ENCODE data around the gene B3GNT5. TPM values are rescaled to one million over a fixed set of nuclear protein-coding genes. Genes with fewer than 3 reads are reported as not detected.
A peak's percentile ranks its signal among the peaks of the same experiment; 100 is the strongest.

B3GNT5 gene
- total and polyA plus RNA-seq, 7 donors: 12.1 to 98.9 (median 54.7) TPM

GRCh38 chr3:183285828-183286457, 32.9 kb downstream of the B3GNT5 start:
- Histone ChIP-seq H3K27ac (peak overlapping the region; percentile 94), H3K9me3 (no peaks in the 10 kb centered on the region), H3K4me1 (peaks cover 24% of the 10 kb centered on the region), H3K4me3 (peak overlapping the region; percentile 9), H3K27me3 (ENCODE audit: insufficient read depth in 3 of 3, low read length in 2 of 3) (no peaks in the 10 kb centered on the region), H3K36me3 (ENCODE audit: insufficient read depth in 1 of 2, low read depth in 1 of 2) (peaks cover 0 to 4% of the 10 kb centered on the region in 2 donors)
- ATAC-seq (peak; percentile 77 to 82 (median 82)), DNase-seq (peak; percentile 86 to 92)
- TF ChIP-seq CTCF (IDR thresholded peaks at IDR 0.05): no peak
- 5 to 9% (median 6%) methylated on average over 10 of the region's 10 CpGs for WGBS, 3 donors
- intact Hi-C loops (cut with DNase I): loop anchor here in 1 of 2 donors (2.0 kb wide), 1 partner anchor 31 kb away; no protein-coding TSS in a partner anchor

GRCh38 chr3:183287301-183287971, 34.4 kb downstream of the B3GNT5 start:
- DNase-seq (peak; percentile 34 to 72), ATAC-seq (peak; percentile 79 to 88 (median 82))
- Histone ChIP-seq H3K27me3 (ENCODE audit: insufficient read depth in 3 of 3, low read length in 2 of 3) (no peaks in the 10 kb centered on the region), H3K36me3 (ENCODE audit: insufficient read depth in 1 of 2, low read depth in 1 of 2) (peaks cover 0 to 9% of the 10 kb centered on the region in 2 donors), H3K27ac (peak overlapping the region; percentile 94), H3K4me3 (peak overlapping the region; percentile 73), H3K9me3 (no peaks in the 10 kb centered on the region), H3K4me1 (peaks cover 24% of the 10 kb centered on the region)
- intact Hi-C loops (cut with DNase I): loop anchor here in 1 of 2 donors (2.0 kb wide), 1 partner anchor 33 kb away; no protein-coding TSS in a partner anchor
- WGBS, 3 donors: 20 to 26% (median 21%) methylated on average over 9 of the region's 9 CpGs
- TF ChIP-seq CTCF (IDR thresholded peaks at IDR 0.05): no peak

- TF ChIP-seq CTCF (IDR thresholded peaks at IDR 0.05): no peak
- intact Hi-C loops (cut with DNase I): no loop called here
- Histone ChIP-seq H3K27ac (peak overlapping the region; percentile 94), H3K36me3 (ENCODE audit: insufficient read depth in 1 of 2, low read depth in 1 of 2) (peaks cover 0 to 9% of the 10 kb centered on the region in 2 donors), H3K4me1 (peaks cover 24% of the 10 kb centered on the region), H3K27me3 (ENCODE audit: insufficient read depth in 3 of 3, low read length in 2 of 3) (no peaks in the 10 kb centered on the region), H3K4me3 (peak overlapping the region; percentile 73), H3K9me3 (no peaks in the 10 kb centered on the region)
- ATAC-seq (peak in 2 of 4 donors; percentile 0 to 3), DNase-seq (no peak)
- 27 to 56% (median 37%) methylated on average over 2 of the region's 2 CpGs for WGBS, 3 donors
These were observed 35.1 kb downstream of the B3GNT5 start for GRCh38 chr3:183288117-183288516.

- intact Hi-C loops (cut with DNase I): loop anchor here in 1 of 2 donors (10.0 kb wide), 1 partner anchor 345 kb away; the partner anchor contains the start of gene KLHL24
- TF ChIP-seq CTCF (IDR thresholded peaks at IDR 0.05): no peak
- Histone ChIP-seq H3K9me3 (no peaks in the 10 kb centered on the region), H3K36me3 (ENCODE audit: insufficient read depth in 1 of 2, low read depth in 1 of 2) (peaks cover 0 to 9% of the 10 kb centered on the region in 2 donors), H3K4me1 (peaks cover 21% of the 10 kb centered on the region), H3K27me3 (ENCODE audit: insufficient read depth in 3 of 3, low read length in 2 of 3) (no peaks in the 10 kb centered on the region), H3K27ac (peak overlapping the region; percentile 94), H3K4me3 (peak overlapping the region; percentile 73)
- DNase-seq: no peak
- 93 to 100% (median 100%) methylated on average over 2 of the region's 2 CpGs for WGBS, 3 donors
- ATAC-seq: no peak
These were observed 37.2 kb downstream of the B3GNT5 start for GRCh38 chr3:183290216-183290615.

Measured in psoas muscle (tissue), 8 donors.